KMS-11 (cell line): ENCODE measurements around the gene NTRK3.

Experiments used
- H2AFZ ChIP-seq: fragments of 200-600 bp; sonication (generic); 2 replicates; pipeline ENCODE4 v1.6.1; 2016; ENCODE audit warnings: antibody characterized with exemption, mixed run types, low read depth
- H3K27ac ChIP-seq: fragments of 200-600 bp; sonication (generic); 2 replicates; pipeline ENCODE4 v1.6.1; 2016; ENCODE audit warnings: mild to moderate bottlenecking, mixed run types
- H3K27me3 ChIP-seq: fragments of 200-600 bp; sonication (generic); 2 replicates; pipeline ENCODE4 v1.6.1; 2017; ENCODE audit warnings: mild to moderate bottlenecking, low read depth, mixed run types, moderate library complexity; ENCODE audit not compliant: insufficient read depth
- H3K36me3 ChIP-seq: fragments of 200-600 bp; sonication (generic); 2 replicates; pipeline ENCODE4 v1.6.1; 2017; ENCODE audit warnings: mild to moderate bottlenecking, mixed run types; ENCODE audit not compliant: insufficient read depth
- H3K4me1 ChIP-seq: fragments of 200-600 bp; sonication (generic); 2 replicates; pipeline ENCODE4 v1.6.1; 2016; ENCODE audit warnings: mild to moderate bottlenecking, low read depth, mixed run types; ENCODE audit not compliant: poor library complexity, severe bottlenecking
- H3K4me2 ChIP-seq: fragments of 200-600 bp; sonication (generic); 2 replicates; pipeline ENCODE4 v1.7.0; 2016; ENCODE audit warnings: mild to moderate bottlenecking, mixed run types
- H3K4me3 ChIP-seq: fragments of 200-600 bp; sonication (generic); IDR thresholded peaks from 2 replicates; pipeline ENCODE4 v1.6.1; 2017; ENCODE audit warnings: low read depth, low read length, mixed read lengths; ENCODE audit not compliant: insufficient read depth
- H3K79me2 ChIP-seq: fragments of 200-600 bp; sonication (generic); 2 replicates; pipeline ENCODE4 v1.6.1; 2016; ENCODE audit warnings: low read depth, mixed run types; ENCODE audit not compliant: insufficient read depth
- H3K9ac ChIP-seq: fragments of 200-600 bp; sonication (generic); 2 replicates; pipeline ENCODE4 v1.6.1; 2016; ENCODE audit warnings: mild to moderate bottlenecking, mixed run types
- H4K20me1 ChIP-seq: fragments of 200-600 bp; sonication (generic); 2 replicates; pipeline ENCODE4 v1.6.1; 2016; ENCODE audit warnings: mild to moderate bottlenecking, mixed run types; ENCODE audit not compliant: insufficient read depth
- TF ChIP-seq, protein P1 (sequence below): fragments of 200-600 bp; sonication (generic); conservative IDR thresholded peaks from 2 replicates; pipeline ENCODE4 v1.6.1; 2017; ENCODE audit warnings: low read depth, mild to moderate bottlenecking, antibody characterized with exemption, low read length, moderate library complexity, mixed read lengths

Gene NTRK3

GRCh38 chr15:88241060-88241459 lies 15.5 kb downstream of the NTRK3 start:
- TF ChIP-seq, protein P1, sequence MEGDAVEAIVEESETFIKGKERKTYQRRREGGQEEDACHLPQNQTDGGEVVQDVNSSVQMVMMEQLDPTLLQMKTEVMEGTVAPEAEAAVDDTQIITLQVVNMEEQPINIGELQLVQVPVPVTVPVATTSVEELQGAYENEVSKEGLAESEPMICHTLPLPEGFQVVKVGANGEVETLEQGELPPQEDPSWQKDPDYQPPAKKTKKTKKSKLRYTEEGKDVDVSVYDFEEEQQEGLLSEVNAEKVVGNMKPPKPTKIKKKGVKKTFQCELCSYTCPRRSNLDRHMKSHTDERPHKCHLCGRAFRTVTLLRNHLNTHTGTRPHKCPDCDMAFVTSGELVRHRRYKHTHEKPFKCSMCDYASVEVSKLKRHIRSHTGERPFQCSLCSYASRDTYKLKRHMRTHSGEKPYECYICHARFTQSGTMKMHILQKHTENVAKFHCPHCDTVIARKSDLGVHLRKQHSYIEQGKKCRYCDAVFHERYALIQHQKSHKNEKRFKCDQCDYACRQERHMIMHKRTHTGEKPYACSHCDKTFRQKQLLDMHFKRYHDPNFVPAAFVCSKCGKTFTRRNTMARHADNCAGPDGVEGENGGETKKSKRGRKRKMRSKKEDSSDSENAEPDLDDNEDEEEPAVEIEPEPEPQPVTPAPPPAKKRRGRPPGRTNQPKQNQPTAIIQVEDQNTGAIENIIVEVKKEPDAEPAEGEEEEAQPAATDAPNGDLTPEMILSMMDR = no peak
- Histone ChIP-seq H2AFZ (no peak overlapping the region), H3K4me2 (no peak overlapping the region), H3K4me3 (no peak overlapping the region), H3K79me2 (no peaks in the 10 kb centered on the region), H3K27me3 (no peaks in the 10 kb centered on the region), H3K27ac (no peak overlapping the region), H3K9ac (no peak overlapping the region), H4K20me1 (no peaks in the 10 kb centered on the region), H3K36me3 (no peaks in the 10 kb centered on the region), H3K4me1 (no peaks in the 10 kb centered on the region)

DNA sequence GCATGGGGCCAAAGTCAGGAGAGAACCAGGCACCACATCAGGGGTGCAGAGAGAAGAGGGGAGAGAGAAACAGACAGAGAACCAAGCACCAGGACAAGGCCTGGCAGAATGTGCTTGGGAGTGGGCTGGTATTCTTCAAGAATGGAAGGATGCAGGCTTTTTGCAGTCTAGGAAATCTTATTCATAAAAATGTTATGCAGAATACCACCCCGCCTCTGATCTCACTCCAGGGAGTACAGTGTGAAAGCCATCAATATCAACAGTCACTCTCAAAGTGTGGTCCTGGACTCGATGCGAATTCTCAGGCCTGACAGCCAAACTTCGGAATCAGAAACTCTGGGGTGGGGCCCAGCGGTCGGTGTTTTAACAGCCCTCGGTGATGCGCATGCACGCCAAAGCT lies 16.9 kb downstream of the NTRK3 start:
- Histone ChIP-seq H4K20me1 (no peaks in the 10 kb centered on the region), H3K4me2 (no peak overlapping the region), H3K4me3 (no peak overlapping the region), H3K27me3 (no peaks in the 10 kb centered on the region), H3K36me3 (no peaks in the 10 kb centered on the region), H3K4me1 (no peaks in the 10 kb centered on the region), H3K9ac (no peak overlapping the region), H2AFZ (no peak overlapping the region), H3K27ac (no peak overlapping the region), H3K79me2 (no peaks in the 10 kb centered on the region)
- TF ChIP-seq, protein P1 = no peak

GRCh38 chr15:88238618-88239430 lies 17.7 kb downstream of the NTRK3 start:
- H3K27me3 ChIP-seq = no peaks in the 10 kb centered on the region
- no peak overlapping the region for H3K27ac ChIP-seq
- H3K9ac ChIP-seq = no peak overlapping the region
- no peak overlapping the region for H3K4me3 ChIP-seq
- H3K79me2 ChIP-seq = no peaks in the 10 kb centered on the region
- no peak overlapping the region for H2AFZ ChIP-seq
- TF ChIP-seq, protein P1 = no peak
- no peaks in the 10 kb centered on the region for H3K36me3 ChIP-seq
- H3K4me1 ChIP-seq = no peaks in the 10 kb centered on the region
- no peaks in the 10 kb centered on the region for H4K20me1 ChIP-seq
- H3K4me2 ChIP-seq = no peak overlapping the region

DNA sequence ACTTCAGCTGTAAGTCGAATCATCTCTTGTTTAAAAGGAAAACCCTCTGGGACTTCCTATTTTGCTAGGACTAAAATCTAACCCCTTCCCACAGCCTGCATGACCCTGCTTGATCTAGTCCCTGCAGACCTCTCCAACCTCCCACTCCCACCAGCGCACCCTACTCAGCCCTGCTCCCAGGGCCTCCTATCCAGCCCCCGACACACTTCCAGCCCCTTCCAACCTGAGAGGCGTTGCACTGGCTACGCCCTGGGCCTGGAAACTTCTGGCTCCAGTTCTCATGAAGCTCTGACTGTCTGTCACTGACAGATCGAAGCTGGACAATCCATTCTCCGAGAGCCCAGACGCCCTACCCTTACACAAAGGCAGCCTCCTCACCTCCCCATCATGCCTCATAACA lies 21.8 kb downstream of the NTRK3 start:
- TF ChIP-seq, protein P1 = no peak

More for the DNA sequence above, 21.8 kb downstream of the NTRK3 start:
- Histone ChIP-seq H3K36me3 (no peaks in the 10 kb centered on the region), H3K79me2 (no peaks in the 10 kb centered on the region), H3K27ac (no peak overlapping the region), H3K4me1 (no peaks in the 10 kb centered on the region), H3K4me3 (no peak overlapping the region), H3K27me3 (no peaks in the 10 kb centered on the region), H2AFZ (no peak overlapping the region), H3K4me2 (no peak overlapping the region), H4K20me1 (no peaks in the 10 kb centered on the region), H3K9ac (no peak overlapping the region)
